Right lobe of liver (tissue), 6 donors: ENCODE measurements around the gene VWA8. TPM values are rescaled to one million over a fixed set of nuclear protein-coding genes. Genes with fewer than 3 reads are reported as not detected.
A peak's percentile ranks its signal among the peaks of the same experiment; 100 is the strongest.

Source experiments
- ATAC-seq, 4 donors: fragments of 200-7000 bp; cut with Tn5 transposase; one replicate each; pipeline ENCODE4 v1.9.1; 2020; ENCODE audit warnings: mild to moderate bottlenecking in 4 of 4, moderate library complexity in 4 of 4
- DNase-seq, 3 donors: peaks; one replicate each; pipeline ENCODE4 v3.0.0-alpha.2; 2020
- H3K27ac ChIP-seq, 3 donors: fragments of 200-600 bp; one replicate each; pipeline ENCODE4 v1.8.0; 2022
- H3K27me3 ChIP-seq, 2 donors: fragments of 200-600 bp; one replicate each; pipeline ENCODE4 v1.8.0; 2022
- H3K36me3 ChIP-seq, 4 donors: fragments of 200-600 bp; sonication (generic) in 1 of 4; one replicate each; pipeline versions ENCODE4 v1.5.1 to v1.8.0; 2017 to 2022; ENCODE audit warnings: control low read depth in 1 of 4
- H3K4me1 ChIP-seq, 4 donors: fragments of 200-600 bp; sonication (generic) in 1 of 4; one replicate each; pipeline versions ENCODE4 v1.5.1 to v1.8.0; 2017 to 2022; ENCODE audit warnings: control low read depth in 1 of 4
- H3K4me3 ChIP-seq, 3 donors: fragments of 200-600 bp; one replicate each; pipeline ENCODE4 v1.8.0; 2022
- H3K9me3 ChIP-seq, 4 donors: fragments of 200-600 bp; sonication (generic) in 1 of 4; one replicate each; pipeline versions ENCODE4 v1.5.1 to v1.8.0; 2017 to 2022; ENCODE audit warnings: control low read depth in 1 of 4
- CTCF ChIP-seq, 4 donors: fragments of 200-600 bp in 3 of 4; fragments of 450-650 bp in 1 of 4; IDR thresholded peaks; one replicate each; pipeline versions ENCODE4 v1.5.1 to v1.8.0; 2016 to 2022; ENCODE audit warnings: antibody characterized with exemption in 4 of 4, mild to moderate bottlenecking in 2 of 4
- POLR2A ChIP-seq: fragments of 450-650 bp; IDR thresholded peaks from one replicate; pipeline ENCODE4 v1.6.1; 2017; ENCODE audit warnings: antibody characterized with exemption, mild to moderate bottlenecking
- WGBS: methylation state at CpG from one replicate; pipeline ENCODE4 v1.1.6; 2018; ENCODE audit warnings: low coverage, low lambda C conversion rate; ENCODE audit not compliant: insufficient coverage; ENCODE audit errors: missing lambda C conversion rate; 5-methylcytosine and 5-hydroxymethylcytosine counted together
- intact Hi-C, 2 donors: fragments of 100-400 bp; cut with DNase I; formaldehyde crosslinking; loops; one replicate each; pipeline versions ENCODE4 v1.11.2 to v1.14.1; 2022
- total RNA-seq, 6 experiments: library from RNA; depleted of rRNA in 2 of 6; stranded (reverse); fragments of >200 nt in 2 of 6; fragmentation: NEBNext Ultra II Directional in 3 of 6; extraction: Animal tissue kit (Norgen Biotek cat#: 25700) in 3 of 6; gene quantifications; one replicate each; pipeline versions ENCODE4 v1.1.0 to v1.2.4, GENCODE V29; 2016 to 2023
- donor health status: DM: no; HTN: yes; CAD: no.
- donor health status: DM: no; HTN: no; CAD: no.
- donor health status: DM: no; HTN: no; CAD: no.
- donor health status: DM: no; HTN: yes; CAD: no.
- donor health status: DM: no; HTN: yes; CAD: no.

VWA8 gene
- total RNA-seq, 6 experiments from 2014 or later = 19.4 to 33.8 (median 30.8) TPM

DNA sequence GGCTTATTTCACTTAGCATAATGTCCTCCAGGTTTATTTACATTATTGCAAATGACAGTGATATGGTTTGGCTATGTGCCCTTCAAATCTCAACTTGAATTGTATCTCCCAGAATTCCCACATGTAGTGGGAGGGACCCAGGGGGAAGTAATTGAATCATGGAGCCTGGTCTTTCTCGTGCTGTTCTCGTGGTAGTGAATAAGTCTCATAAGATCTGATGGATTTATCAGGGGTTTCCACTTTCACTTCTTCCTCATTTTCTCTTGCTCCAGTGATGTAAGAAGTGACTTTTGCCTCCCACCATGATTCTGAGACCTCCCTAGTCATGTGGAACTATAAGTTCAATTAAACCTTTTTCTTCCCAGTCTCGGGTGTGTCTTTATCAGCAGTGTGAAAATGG, 109.6 kb downstream of the VWA8 start:
- ATAC-seq = no peak
- WGBS = 88% methylated on average over 3 of the region's 3 CpGs

GRCh38 chr13:41848435-41849255, 112.3 kb downstream of the VWA8 start:
- ATAC-seq (no peak), DNase-seq (no peak)
- Histone ChIP-seq H3K36me3 (peaks cover 0 to 2% (median under 1%) of the 10 kb centered on the region in 4 donors), H3K4me1 (no peaks in the 10 kb centered on the region), H3K27ac (no peak overlapping the region), H3K9me3 (no peaks in the 10 kb centered on the region), H3K27me3 (no peaks in the 10 kb centered on the region), H3K4me3 (no peak overlapping the region)
- WGBS = 87% methylated on average over 2 of the region's 2 CpGs
- intact Hi-C loops = no loop called here
- peak in 1 of 4 donors; percentile 8 for TF ChIP-seq CTCF (IDR thresholded peaks at IDR 0.05)
- no peak for TF ChIP-seq POLR2A

More for the DNA sequence above, 109.6 kb downstream of the VWA8 start:
- H3K27me3 ChIP-seq = no peaks in the 10 kb centered on the region
- no peaks in the 10 kb centered on the region for H3K4me1 ChIP-seq
- H3K9me3 ChIP-seq = no peaks in the 10 kb centered on the region
- H3K27ac ChIP-seq = no peak overlapping the region
- H3K4me3 ChIP-seq = no peak overlapping the region
- no peak for DNase-seq
- TF ChIP-seq CTCF (IDR thresholded peaks at IDR 0.05) (no peak), POLR2A (no peak)
- H3K36me3 ChIP-seq = peaks cover 0 to 4% (median 1%) of the 10 kb centered on the region in 4 donors
- intact Hi-C loops = no loop called here

DNA sequence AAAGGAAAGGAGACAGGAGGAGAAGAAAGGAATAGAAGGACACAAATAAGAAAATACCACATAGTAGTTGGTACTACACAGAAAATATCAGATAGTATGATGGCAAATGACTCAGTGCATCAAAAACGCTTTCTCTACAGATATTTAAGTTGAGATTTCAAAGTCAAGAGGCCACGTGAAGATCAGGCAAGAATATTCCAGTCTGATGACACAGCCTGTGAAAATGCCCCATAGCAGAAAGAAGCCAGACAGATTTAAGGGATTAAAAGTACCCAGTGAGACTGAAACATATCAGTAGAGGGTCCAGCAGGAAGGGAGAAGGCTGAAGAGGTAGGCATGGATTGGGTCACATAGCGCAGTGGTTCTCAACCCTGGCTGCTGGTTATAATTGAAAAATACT, 113.7 kb downstream of the VWA8 start:
- ATAC-seq = no peak
- Histone ChIP-seq H3K27ac (no peak overlapping the region), H3K4me3 (no peak overlapping the region), H3K4me1 (no peaks in the 10 kb centered on the region), H3K9me3 (no peaks in the 10 kb centered on the region), H3K36me3 (peaks cover 0 to 2% (median 0%) of the 10 kb centered on the region in 4 donors), H3K27me3 (no peaks in the 10 kb centered on the region)
- intact Hi-C loops = no loop called here
- no peak for DNase-seq
- 94% methylated on average over 3 of the region's 3 CpGs for WGBS
- TF ChIP-seq POLR2A (no peak), CTCF (IDR thresholded peaks at IDR 0.05) (no peak)

- intact Hi-C loops = no loop called here
- Histone ChIP-seq H3K4me1 (no peaks in the 10 kb centered on the region), H3K27me3 (no peaks in the 10 kb centered on the region), H3K9me3 (no peaks in the 10 kb centered on the region), H3K36me3 (no peaks in the 10 kb centered on the region), H3K27ac (no peak overlapping the region), H3K4me3 (no peak overlapping the region)
- ATAC-seq (no peak), DNase-seq (no peak)
- TF ChIP-seq CTCF (IDR thresholded peaks at IDR 0.05) (no peak), POLR2A (no peak)
- 42% methylated on average over 2 of the region's 2 CpGs for WGBS
Observed at GRCh38 chr13:41842036-41842620, 118.8 kb downstream of the VWA8 start.
